ENCODE measurements around the gene SIL1. TPM values are rescaled to one million over a fixed set of nuclear protein-coding genes. Genes with fewer than 3 reads are reported as not detected.
A peak's percentile ranks its signal among the peaks of the same experiment; 100 is the strongest.
"Not testable (repeated sequence)": the region's sequence is repeated elsewhere in the genome, so short reads cannot be mapped to it uniquely, and the experiment has no call there.

The SIL1 gene
- total RNA-seq, 4 donors from 2014 or later: 41.4 to 63.1 (median 52.8) TPM

- WGBS, 2 donors: 85 to 88% methylated on average over 2 of the region's 2 CpGs
- H3K27ac ChIP-seq: no peak overlapping the region
- no peaks in the 10 kb centered on the region for H3K9me3 ChIP-seq
- no peak for DNase-seq (ENCODE audit: low spot score in 2 of 2)
- H3K4me1 ChIP-seq: peaks cover 0 to 21% (median 6%) of the 10 kb centered on the region in 4 donors
- TF ChIP-seq EP300 (IDR thresholded peaks at IDR 0.05) (no peak), POLR2A (IDR thresholded peaks at IDR 0.05) (no peak), CTCF (IDR thresholded peaks at IDR 0.05) (no peak)
- H3K4me3 ChIP-seq: no peak overlapping the region
- no peaks in the 10 kb centered on the region for H3K27me3 ChIP-seq
- H3K36me3 ChIP-seq: no peaks in the 10 kb centered on the region
Observed at GRCh38 chr5:139058121-139058520, 140.0 kb downstream of the SIL1 start.

DNA sequence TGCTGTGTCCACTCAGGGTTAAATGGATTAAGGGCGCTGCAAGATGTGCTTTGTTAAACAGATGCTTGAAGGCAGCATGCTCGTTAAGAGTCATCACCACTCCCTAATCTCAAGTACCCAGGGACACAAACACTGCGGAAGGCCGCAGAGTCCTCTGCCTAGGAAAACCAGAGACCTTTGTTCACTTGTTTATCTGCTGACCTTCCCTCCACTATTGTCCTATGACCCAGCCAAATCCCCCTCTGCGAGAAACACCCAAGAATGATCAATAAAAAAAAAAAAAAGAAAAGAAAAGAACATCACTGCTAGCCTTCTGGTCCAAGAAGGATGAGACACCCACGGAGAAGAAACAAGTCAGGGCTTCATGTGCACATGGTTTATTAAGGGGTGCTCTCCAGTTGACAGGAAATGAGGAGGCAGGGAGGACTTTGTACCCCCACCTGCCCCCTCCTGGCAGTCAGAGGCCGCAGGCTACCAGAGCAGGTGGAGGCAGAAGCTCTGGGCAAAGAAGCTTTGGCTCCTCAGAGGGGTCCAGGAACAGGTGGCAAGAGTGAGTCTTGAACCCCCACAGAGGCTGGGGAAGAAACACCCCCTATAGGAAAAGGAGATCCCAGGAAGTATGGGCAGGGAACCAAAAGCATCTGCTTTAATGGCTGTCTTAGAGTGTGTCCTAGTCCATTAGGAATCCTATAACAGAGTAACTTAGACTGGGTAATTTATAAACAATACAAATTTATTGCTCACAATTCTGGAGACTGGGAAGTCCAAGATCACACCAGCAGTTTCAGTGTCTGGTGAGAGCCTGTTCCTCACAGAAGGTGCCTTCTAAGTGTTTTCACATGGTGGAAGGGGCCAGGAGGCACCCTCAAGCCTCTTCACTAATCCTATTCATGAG, 140.9 kb downstream of the SIL1 start:
- not testable (repeated sequence) for H3K27ac ChIP-seq; H3K4me3 ChIP-seq; H3K9me3 ChIP-seq; DNase-seq (ENCODE audit: low spot score in 2 of 2); H3K36me3 ChIP-seq; H3K27me3 ChIP-seq
- WGBS, 2 donors: 77 to 84% methylated on average over 5 to 7 of the region's 7 CpGs
- H3K4me1 ChIP-seq: peaks cover 0 to 20% (median 6%) of the 10 kb centered on the region in 4 donors

- TF ChIP-seq POLR2A (IDR thresholded peaks at IDR 0.05) (no peak), EP300 (IDR thresholded peaks at IDR 0.05) (no peak), CTCF (IDR thresholded peaks at IDR 0.05) (no peak)
- H3K36me3 ChIP-seq: no peaks in the 10 kb centered on the region
- no peak overlapping the region for H3K4me3 ChIP-seq
- no peaks in the 10 kb centered on the region for H3K9me3 ChIP-seq
- no peak overlapping the region for H3K27ac ChIP-seq
- DNase-seq (ENCODE audit: low spot score in 2 of 2): no peak
- H3K27me3 ChIP-seq: no peaks in the 10 kb centered on the region
- H3K4me1 ChIP-seq: peaks cover 0 to 18% (median 2%) of the 10 kb centered on the region in 4 donors
Observed at GRCh38 chr5:139052975-139053374, 145.2 kb downstream of the SIL1 start.

DNA sequence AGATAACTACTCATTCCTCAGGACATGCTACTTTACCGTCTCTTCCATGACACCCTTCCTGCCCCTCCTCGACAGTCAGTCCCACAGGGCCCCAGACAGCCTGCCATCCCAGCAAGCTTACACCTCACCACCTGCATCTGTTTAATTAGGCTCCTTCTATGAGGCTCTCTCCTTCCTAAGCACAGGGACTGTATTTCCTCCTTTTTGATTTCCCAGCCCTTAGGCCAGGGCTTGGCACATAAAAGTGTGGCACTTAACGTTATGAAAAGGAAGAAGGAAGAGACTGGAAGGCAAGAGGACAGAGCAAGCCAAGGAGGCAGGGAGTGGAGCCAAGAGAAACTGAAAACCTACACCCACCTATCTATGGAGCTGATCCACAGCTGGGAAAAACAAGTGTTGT, 146.8 kb downstream of the SIL1 start:
- peaks cover 0 to 18% (median 2%) of the 10 kb centered on the region in 4 donors for H3K4me1 ChIP-seq
- no peaks in the 10 kb centered on the region for H3K27me3 ChIP-seq
- TF ChIP-seq EP300 (IDR thresholded peaks at IDR 0.05) (no peak), POLR2A (IDR thresholded peaks at IDR 0.05) (no peak), CTCF (IDR thresholded peaks at IDR 0.05) (no peak)
- no peak for DNase-seq (ENCODE audit: low spot score in 2 of 2)
- H3K9me3 ChIP-seq: no peaks in the 10 kb centered on the region
- H3K4me3 ChIP-seq: no peak overlapping the region
- WGBS, 2 donors: 60 to 62% methylated on average over 3 of the region's 3 CpGs
- H3K27ac ChIP-seq: peak overlapping the region in 1 of 4 donors; percentile 8
- no peaks in the 10 kb centered on the region for H3K36me3 ChIP-seq

DNA sequence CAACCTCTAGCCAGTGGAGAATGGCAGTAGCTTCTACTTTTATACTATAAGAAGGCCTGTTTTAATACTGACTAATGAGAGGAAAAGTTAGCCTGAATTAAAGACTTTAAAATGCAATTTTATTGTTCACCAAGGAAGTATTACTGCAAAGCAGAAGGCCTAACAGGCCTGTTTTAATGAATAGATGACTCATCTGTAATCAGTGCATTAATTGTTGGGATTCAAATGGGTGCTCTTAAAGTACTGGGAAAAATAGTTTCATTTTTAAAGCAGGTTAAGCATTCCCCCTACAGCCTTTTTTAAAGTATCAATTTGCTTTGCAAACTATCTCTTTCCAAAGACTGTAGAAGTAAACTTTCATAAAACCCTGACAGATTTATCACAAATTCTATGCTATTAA, 147.7 kb downstream of the SIL1 start:
- TF ChIP-seq EP300 (IDR thresholded peaks at IDR 0.05) (no peak), POLR2A (IDR thresholded peaks at IDR 0.05) (no peak), CTCF (IDR thresholded peaks at IDR 0.05) (no peak)
- H3K4me1 ChIP-seq: peaks cover 0 to 18% (median 2%) of the 10 kb centered on the region in 4 donors
- H3K9me3 ChIP-seq: no peaks in the 10 kb centered on the region
- DNase-seq (ENCODE audit: low spot score in 2 of 2): no peak
- no peaks in the 10 kb centered on the region for H3K27me3 ChIP-seq
- H3K36me3 ChIP-seq: no peaks in the 10 kb centered on the region
- no peak overlapping the region for H3K4me3 ChIP-seq
- H3K27ac ChIP-seq: peak overlapping the region in 1 of 4 donors; percentile 37
